ENCODE measurements around the gene PAQR8.

The PAQR8 gene

GRCh38 chr6:52454556-52454955 lies 92.6 kb downstream of the PAQR8 start:
- Histone ChIP-seq H2AFZ (ENCODE audit: low read depth, low read length) (no peak overlapping the region), H3K4me3 (ENCODE audit: low read length) (no peak overlapping the region), H3K27ac (ENCODE audit: low read length) (no peak overlapping the region), H3K9me3 (ENCODE audit: insufficient read depth, low read length) (no peaks in the 10 kb centered on the region), H3K36me3 (replicated peaks; ENCODE audit: low read depth, low read length) (peaks cover 2% of the 10 kb centered on the region), H3K27me3 (ENCODE audit: low read depth, low read length) (no peaks in the 10 kb centered on the region), H3K79me2 (ENCODE audit: low read length) (no peaks in the 10 kb centered on the region), H3K9ac (ENCODE audit: low read length) (no peak overlapping the region), H3K4me1 (ENCODE audit: low read length) (no peaks in the 10 kb centered on the region), H3K4me2 (ENCODE audit: low read length) (no peak overlapping the region), H4K20me1 (ENCODE audit: insufficient read depth, low read length) (no peaks in the 10 kb centered on the region)
- TF ChIP-seq CTCF (IDR thresholded peaks at IDR 0.05; ENCODE audit: low read depth, low read length), result no peak
- TF ChIP-seq EZH2phosphoT487 (IDR thresholded peaks at IDR 0.05; ENCODE audit: low read depth), result no peak

GRCh38 chr6:52457096-52457495 lies 95.1 kb downstream of the PAQR8 start:
- Histone ChIP-seq H3K79me2 (ENCODE audit: low read length) (no peaks in the 10 kb centered on the region), H3K9me3 (ENCODE audit: insufficient read depth, low read length) (no peaks in the 10 kb centered on the region), H2AFZ (ENCODE audit: low read depth, low read length) (no peak overlapping the region), H3K27me3 (ENCODE audit: low read depth, low read length) (no peaks in the 10 kb centered on the region), H3K4me3 (ENCODE audit: low read length) (no peak overlapping the region), H3K9ac (ENCODE audit: low read length) (no peak overlapping the region), H3K4me2 (ENCODE audit: low read length) (no peak overlapping the region), H3K4me1 (ENCODE audit: low read length) (no peaks in the 10 kb centered on the region), H3K36me3 (replicated peaks; ENCODE audit: low read depth, low read length) (peaks cover 2% of the 10 kb centered on the region), H3K27ac (ENCODE audit: low read length) (no peak overlapping the region), H4K20me1 (ENCODE audit: insufficient read depth, low read length) (no peaks in the 10 kb centered on the region)
- TF ChIP-seq CTCF (IDR thresholded peaks at IDR 0.05; ENCODE audit: low read depth, low read length) (no peak), EZH2phosphoT487 (IDR thresholded peaks at IDR 0.05; ENCODE audit: low read depth) (no peak)
